Brain pericyte (primary cell): Measurements from ENCODE around the gene EPHB1.
"Not testable (repeated sequence)": the region's sequence is repeated elsewhere in the genome, so short reads cannot be mapped to it uniquely, and the experiment has no call there.

ENCODE experiments used
- DNase-seq: peaks from one replicate; pipeline ENCODE4 v3.0.0-alpha.2; 2012; ENCODE audit warnings: low read depth, low spot score

The EPHB1 gene

DNA sequence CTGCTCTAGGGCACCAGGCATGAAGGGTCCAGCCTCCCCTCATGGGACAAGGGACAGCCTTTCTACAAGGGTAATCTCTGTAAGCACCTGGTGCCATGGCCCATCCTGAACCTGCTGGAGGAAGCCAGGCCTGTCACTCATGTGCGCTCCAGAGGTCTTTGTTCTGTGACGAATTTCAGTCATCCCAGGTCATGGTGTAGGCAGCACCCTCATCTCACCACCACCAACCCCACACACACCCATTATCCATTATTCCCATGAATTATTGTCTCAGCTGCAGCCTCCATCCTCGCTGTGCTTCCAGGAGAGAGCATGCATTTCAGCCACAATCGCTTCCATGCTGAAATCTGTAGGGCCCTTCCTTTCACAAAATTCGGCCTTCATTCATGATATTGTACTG lies 419.3 kb downstream of the EPHB1 start:
- no peak for DNase-seq

DNA sequence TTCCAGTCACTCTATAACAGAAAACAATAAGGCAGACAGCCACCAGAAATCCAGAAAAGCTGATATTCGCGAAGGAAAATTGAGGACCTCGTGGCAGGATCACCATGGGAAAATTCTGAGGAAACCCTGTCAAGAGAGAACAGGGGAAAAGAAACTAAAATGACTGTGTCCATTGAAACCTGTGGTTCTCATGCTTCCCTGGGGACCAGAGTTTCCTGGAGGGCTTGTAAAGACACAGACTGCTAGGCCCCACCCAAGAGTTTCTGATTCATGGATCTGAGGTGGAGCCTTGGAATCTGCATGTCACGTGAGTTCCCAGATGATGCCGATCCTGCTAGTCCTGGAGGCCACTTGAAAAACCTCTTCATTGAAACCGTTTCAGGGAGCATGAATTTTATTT lies 420.5 kb downstream of the EPHB1 start:
- DNase-seq, result no peak

DNA sequence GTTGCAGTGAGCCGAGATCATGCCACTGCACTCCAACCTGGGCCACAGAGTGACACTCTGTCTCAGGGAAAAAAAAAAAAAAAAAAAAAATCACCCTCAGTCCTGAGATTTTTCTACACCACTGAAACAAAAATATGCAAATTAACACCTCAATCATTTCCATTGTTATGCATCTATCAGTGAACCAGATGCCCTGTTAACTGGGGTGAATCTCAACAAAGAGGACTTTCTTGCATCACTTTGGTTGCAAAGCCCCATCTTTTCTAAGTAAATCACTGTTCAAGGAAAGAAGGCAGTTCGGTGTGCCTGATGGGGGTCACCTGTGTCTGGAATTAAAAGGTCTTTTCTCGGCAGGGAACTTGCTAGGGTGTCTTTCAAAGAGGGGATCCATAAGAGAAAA lies 421.6 kb downstream of the EPHB1 start:
- no peak for DNase-seq

DNA sequence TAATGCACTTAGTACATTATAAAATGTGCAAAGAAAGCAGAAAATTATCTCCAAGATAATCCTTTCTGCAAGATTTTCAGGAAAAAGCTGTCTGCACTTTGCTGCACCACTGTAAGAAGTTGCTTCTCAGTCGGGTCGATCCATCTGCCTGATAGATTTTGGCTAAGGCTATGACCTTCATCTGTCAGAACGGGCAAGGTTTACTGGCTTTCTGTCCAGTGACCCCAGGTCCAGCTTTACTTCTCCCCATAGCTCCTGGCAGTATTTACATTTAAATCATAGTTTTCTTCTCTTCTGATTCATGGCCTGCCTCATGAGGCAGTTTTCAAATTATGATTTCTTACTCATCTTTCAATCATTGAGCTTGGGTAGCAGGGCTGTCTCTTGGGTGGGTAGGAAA lies 422.7 kb downstream of the EPHB1 start:
- no peak for DNase-seq

DNA sequence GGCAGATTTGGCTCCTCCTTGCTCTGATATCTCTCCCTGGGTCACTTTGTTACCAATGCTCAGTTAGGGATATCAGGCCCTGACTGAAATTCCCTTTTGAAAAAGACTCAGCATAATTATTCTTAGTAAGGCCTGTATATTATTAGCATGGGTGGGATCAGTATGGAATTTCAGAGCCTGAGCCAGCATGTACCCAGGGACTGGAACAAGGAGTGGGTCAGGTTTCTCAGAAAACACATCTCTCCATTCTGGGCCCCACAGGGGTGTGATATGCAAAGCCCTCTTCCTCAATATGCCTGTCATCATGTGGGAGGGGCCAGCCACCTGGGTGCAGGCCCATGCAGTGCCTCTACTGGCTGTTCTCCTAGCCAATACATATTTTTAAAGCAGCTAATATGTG lies 423.2 kb downstream of the EPHB1 start:
- no peak for DNase-seq

DNA sequence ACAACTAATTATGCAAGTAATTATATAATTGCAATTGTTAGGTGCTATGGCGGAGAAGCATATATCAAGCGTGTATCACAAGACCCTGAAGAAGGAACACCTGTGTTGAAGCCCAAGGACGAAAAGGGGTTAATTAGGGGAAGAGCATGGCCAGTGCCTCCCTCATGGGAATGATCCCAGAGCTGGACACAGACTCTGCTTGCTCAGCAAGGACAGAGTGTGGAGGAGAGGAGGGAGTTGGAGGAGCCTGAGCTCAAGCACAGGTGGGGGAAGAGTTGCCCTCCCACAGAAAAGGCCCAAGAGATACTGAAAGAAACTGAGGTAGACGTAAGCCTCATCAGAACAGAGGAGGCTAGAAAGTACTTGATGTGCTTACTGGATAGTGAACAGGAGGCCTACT lies 423.7 kb downstream of the EPHB1 start:
- DNase-seq, result no peak

DNA sequence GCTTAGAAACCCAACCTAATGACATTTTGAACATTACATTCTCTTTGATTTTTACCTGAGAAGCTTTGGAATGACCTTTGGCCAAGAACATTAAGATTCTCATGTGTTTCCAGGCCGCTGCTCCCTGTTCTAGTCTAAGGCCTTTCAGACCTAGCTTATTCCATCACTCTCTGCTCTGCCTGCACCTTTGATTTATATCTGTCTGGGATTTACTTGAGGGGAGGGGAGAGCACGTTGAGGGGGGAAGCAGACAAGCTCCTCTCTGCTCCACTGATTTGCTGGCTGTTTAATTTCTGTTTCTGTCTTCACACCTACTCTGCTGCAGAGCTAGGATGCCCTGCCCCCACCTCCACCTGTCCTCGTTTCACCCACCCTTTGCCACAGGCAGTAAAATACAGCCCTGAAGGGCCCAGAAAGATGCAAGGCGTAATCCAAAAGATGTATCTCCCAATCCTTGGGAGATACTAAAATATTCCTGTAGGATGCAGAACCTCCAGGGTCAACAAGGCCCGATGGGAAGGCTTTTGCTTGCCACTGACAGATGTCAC lies 429.8 kb downstream of the EPHB1 start:
- DNase-seq, result no peak

DNA sequence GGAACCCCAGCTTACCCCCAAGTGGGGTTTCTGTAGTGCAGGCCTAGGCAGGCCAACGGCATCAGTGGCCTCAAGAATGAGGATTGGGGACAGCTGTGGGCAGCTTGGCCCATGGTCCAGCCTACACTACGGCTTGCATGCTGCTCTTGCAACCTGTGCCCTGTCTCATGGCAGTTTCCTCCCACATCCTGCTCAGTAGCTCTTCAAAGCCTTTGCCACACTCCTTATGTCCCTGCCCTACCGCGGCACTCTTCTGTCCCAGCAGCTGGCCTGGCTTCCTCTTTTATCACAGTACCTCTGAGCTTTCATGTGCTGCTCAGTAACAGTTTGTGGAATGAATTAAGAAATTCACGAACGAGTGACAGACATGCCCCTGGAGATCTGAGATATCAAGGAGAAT lies 431.0 kb downstream of the EPHB1 start:
- no peak for DNase-seq

DNA sequence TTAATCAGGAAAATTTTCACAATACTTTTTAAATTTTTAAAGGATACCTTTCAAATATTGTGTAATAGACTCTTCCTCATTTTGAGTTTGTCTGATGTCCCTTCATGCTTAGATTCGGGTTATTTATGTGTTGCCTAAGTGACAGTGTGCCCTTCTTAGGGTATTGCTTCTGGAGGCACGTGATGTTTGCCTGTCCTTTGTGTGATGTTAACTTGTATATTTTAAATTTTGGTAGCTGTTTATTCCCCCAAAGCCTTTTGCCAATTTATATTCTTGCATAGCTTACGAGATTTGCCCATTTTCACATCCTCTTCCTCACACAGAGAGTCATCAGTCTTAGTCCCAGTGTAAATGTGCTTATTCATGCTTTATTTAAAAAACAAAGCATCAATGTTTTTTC lies 433.1 kb downstream of the EPHB1 start:
- no peak for DNase-seq

DNA sequence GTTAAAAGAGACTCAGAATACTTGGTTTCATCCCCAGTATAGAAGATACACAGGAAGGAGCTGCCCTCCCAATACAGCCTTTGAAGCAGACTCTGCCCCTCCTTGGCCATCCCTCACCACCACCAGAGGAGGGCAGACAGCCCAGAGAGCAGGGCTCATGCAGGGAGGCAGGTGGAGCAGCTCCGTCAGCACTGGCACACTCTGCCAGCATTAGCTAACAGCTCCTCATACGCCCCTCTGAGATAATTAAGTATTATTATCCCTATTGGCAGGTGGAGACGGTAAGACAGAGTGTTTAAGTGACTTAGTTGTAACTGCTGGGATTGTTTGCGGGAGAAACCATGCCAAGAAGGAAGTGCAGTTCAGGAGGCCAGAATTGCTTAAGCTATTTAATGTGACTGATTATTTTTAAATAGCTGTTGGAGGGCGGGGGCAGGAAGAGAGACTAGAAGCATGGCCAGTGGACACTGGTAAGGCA lies 434.0 kb downstream of the EPHB1 start:
- no peak for DNase-seq

DNA sequence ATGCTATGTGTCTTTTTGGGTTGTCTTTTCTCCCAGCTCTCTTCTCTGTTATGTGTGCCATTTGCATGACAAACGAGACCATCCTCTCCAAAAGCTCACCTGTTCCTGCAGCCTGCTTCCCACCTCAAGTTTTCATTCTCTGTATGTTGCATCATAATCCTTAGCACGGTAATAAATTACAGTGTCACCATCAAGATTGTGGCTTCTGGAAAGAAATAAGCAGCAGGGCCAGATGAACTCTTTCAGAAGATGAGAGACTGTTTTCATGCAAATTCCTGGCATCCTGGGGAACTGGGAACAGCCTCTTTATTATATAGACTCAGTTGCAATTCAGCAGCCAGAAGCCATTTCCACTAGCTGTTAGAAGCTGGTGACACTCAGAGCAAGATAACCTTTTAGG lies 436.7 kb downstream of the EPHB1 start:
- DNase-seq, result no peak

DNA sequence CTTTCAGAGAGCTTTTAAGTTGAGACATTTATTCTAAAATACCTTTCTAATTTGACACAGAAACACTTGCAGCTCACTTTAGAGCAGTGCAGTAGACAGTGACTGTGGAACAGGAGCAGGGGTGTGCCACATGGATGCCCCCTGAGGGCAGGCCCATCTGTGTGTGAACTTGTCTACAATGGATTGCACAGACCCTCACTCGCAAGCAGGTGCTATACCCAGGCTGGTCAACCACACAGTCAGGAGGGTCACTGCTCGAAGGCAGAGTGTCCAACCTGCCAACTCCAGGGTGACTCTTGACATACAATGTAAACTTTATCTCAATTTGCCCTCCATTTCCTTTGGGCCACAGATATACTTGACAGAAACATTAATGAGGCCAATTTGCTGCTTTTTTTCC lies 437.2 kb downstream of the EPHB1 start:
- DNase-seq, result no peak

DNA sequence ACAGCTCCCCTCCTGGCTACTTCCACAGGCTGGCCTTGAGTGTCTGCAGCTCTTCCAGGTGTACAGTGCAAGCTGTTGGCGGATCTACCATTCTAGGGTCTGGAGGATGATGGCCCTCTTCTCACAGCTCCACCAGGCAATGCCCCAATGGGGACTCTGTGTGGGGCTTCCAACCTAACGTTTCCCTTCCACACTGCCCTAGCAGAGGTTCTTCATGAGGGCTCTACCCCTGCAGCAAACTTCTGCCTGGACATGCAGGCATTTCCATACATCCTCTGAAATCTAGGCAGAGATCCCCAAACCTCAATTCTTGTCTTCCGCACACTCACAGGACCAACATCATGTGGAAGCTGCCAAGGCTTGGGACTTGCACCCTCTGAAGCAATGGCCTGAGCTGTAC lies 438.4 kb downstream of the EPHB1 start:
- DNase-seq, result not testable (repeated sequence)

DNA sequence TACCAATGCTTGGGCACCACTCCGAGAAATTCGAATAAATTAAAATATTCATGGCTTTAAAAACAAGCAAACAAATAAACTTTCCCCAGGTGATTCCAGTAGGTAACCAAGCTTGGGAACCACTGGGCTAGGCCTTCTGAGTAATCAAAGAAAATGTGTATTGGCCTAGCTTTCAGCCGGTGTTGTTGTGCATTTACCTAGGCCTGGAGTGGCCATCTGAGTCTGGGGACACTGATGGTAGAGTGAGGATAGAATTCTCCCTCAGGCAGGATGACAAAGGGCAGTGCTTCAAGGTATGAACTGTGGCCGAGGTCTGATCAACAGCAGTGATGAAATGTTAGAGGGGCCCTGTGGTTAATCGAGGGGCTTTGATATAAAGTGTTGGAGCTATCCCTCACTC lies 440.5 kb downstream of the EPHB1 start:
- DNase-seq, result no peak

DNA sequence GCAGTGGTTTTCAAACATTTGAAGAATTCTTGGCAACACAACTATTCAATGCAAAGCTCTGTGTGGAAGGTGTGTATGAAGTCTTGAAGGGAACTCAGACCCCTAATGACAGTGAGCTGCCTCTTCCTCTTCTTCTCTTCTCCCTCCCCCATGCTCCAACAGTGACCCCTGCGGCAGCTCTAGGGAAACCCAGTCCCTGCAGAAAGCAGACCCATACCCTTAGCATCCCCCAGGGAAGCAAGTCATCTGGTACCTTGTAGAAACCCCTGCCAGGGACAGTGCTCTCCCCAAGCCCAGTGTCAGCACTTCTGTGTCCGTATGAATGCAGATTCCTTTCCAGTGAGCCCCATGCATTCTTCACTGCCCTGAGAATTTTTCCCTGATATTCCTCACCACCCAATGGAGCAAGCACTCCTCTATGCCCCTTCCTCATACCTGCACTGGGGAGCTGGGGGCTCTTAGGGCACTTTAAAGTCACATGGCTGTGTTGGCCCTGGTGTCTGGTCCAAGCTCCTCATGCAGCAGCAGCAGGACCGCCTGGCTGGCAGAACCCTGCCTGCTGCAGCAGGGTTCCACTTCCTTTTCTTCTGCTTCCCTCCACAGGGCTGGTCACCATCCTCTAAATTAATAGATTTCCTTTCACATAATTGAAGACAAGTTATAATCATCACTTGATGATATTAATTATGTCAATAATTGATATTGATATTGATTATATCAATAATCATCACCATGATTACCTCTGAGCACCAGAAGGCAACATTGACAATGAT lies 442.5 kb downstream of the EPHB1 start:
- DNase-seq, result no peak

DNA sequence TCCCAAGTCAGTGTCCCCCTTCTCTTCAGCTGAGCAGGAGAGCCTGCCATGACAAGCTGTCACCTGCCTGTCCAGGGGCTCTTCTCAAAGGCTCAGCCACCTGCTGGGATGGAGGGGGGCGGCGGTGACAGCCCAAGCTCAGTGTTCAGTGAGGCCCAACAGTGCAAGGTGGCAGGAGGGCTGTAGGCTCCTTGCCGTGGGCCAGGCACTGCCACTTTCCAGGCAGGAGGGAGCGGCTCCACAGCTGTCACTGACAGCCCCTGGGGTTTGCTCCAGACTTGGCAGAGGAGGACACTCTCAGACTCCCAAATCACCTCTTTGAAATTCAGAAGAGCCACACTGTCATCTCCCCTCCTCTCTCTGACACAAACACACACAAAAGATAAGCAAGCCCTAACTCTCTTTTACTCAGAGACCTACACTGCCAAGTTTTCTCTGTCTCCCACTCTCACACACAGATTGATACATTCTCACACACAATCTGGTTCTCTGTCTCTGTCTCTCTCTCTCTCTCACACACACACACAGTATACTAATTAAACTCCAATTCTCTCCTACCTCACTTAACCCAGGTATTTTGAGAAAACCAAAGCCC lies 443.3 kb downstream of the EPHB1 start:
- no peak for DNase-seq

DNA sequence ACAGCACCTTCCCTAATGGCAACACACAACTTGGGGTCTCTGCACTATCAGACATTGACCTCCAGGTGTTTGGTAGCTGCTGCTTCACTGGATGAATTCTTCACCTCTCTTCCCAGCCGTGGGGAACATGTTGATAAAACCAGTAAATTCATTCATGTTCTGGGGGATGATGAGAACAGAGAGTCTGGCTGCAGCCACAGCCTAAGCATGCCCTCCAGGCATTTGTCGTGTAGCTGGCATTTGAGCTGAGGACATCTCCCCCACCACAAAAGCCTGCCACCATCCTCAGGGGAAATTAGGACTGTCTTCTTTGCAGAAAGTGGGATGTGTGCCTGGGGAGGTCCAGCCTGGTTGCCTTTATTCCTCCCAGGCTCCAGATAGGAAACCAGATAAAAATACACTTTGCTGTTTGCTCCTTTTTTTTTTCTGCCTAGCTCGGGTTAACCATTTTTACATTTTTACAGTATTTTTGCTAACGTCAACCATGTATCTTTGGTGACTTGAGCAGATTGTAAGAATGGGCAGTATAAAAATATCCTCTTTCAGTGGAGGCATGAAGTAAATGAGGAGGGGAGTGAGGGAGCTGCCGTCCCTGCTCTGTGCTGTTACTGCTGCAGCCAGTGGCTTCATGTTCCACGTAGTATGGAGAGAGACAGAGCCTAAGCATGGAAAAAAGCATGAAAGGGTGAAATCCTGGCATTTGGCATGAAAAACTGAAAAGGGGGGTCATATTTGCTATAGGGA lies 444.0 kb downstream of the EPHB1 start:
- no peak for DNase-seq

DNA sequence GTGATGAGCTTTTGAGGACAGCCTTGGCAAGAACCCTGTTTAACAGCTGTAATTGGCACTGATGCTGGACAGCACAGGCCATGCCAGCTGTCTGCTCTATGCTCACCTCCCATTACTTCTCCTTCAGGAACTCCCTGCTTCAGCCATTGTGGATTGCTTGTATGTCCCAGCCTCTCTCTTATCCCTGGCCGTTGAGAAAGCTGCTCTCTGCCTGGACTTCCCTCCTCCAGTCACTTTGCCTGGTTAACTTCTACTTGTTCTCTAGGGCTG lies 444.5 kb downstream of the EPHB1 start:
- DNase-seq, result no peak

DNA sequence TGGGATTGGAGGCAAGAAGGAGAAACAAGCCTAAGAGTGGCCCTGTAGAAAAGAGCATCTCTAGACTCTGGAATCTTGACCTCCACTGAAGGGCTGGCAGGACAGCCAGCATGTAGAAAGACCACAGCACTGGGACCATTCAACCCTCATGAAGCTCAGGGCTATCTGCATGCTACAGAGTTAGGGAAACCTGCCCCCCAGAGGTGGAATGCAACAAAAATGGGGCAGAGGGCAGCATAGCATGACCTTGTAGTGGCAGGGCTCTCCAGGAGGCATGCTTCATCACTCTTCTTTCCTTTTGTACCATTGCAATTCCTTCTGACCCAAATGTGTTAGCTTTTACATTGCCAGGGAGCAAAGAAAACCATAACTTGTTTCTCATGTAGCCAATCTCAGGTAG lies 445.4 kb downstream of the EPHB1 start:
- no peak for DNase-seq

DNA sequence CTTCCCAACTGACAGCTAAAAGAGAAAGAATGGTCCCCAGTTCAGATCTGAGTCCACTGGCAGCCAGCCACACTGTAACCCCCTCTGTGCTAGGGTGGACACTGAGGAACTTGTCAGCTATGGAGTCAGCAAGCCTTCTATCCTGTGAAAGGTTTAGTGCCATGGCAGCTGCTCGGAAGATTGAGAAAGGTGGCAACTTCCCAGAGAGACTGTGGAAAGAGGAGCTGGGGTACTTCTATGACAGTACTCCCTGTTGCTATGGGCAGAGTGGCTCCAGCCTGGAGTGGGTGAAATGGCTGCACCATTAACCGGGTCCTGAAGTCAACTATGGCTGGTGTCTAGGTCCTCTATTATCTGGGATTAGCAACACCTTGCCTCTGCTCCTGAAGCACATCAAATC lies 447.2 kb downstream of the EPHB1 start:
- no peak for DNase-seq

DNA sequence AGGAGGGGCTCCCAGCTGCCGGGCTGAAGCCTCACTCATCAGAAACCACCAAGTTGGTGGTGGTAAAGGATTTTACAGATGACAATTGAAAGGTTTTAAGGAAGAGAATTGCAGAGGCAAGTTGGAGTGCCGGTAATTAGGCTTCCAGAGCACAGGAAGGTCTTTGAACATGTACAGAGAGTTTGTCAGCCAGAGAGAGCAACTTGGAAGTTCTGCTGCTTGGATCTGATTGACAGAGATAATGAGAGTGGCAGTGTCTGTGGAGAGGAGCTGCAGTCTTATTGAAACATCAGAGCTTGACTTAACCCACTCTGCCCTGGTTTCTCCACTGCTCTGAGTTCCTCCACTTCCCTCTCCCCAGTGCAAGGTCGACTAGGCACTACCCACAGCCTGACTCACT lies 448.6 kb downstream of the EPHB1 start:
- DNase-seq, result no peak

DNA sequence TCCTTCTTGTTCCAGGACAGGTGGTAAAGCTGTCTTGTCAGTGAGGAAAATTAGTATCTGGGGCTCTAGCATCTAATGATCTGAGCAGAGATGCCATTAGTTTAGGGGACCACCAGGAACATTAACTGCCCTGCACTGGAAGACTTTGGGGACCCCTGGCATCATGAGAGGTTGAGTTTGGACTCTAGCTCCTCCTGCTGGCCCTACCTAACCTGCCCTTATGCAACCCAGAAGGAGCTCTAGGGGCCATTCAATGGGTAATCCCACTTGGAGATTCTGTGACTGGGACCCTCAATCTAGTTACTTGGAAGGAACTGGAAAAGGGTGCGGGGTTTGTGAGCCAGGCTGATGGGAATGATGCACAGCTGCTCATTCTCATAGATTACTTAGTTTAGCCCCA lies 451.0 kb downstream of the EPHB1 start:
- DNase-seq, result no peak

DNA sequence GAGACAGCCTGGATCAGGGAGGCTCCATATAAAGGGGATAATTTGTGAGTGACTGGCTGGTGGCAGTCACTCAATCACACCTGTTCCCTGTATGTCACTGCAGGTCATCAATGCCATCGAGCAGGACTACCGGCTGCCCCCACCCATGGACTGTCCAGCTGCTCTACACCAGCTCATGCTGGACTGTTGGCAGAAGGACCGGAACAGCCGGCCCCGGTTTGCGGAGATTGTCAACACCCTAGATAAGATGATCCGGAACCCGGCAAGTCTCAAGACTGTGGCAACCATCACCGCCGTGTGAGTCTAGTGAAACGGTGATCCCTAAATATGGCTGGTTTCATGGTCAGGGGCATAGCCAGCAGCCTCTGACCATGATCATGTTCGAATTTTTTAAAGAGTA lies 453.2 kb downstream of the EPHB1 start:
- no peak for DNase-seq
